Activated CD8-positive, alpha-beta memory T cell treated with anti-CD3 and anti-CD28 coated beads, Interleukin-2, amount 10 ng/mL, durations not matched to agents 7 days and 5 days (primary cell): ENCODE measurements around the gene BCHE. TPM values are rescaled to one million over a fixed set of nuclear protein-coding genes. Genes with fewer than 3 reads are reported as not detected.

Source experiments
- ATAC-seq: fragments of 150-1000 bp; cut with Tn5 transposase; one replicate; pipeline ENCODE4 v1.10.0; 2021; ENCODE audit warnings: moderate library complexity
- CTCF ChIA-PET: fragments of 350-600 bp; sonication (Branson Sonifier 250); formaldehyde crosslinking; loops from one replicate; lab custom pipeline; 2021; ENCODE audit warnings: antibody characterized with exemption; lab: Charles Lee
- DNase-seq: peaks from one replicate; pipeline ENCODE4 v3.0.0-alpha.2; 2020
- H3K27ac Mint-ChIP-seq: one replicate; pipeline ENCODE4 v1.8.0; 2021; ENCODE audit warnings: mild to moderate bottlenecking, mixed read lengths
- H3K27me3 Mint-ChIP-seq: one replicate; pipeline ENCODE4 v1.8.0; 2021; ENCODE audit warnings: mixed read lengths
- H3K36me3 Mint-ChIP-seq: one replicate; pipeline ENCODE4 v1.8.0; 2021; ENCODE audit warnings: mild to moderate bottlenecking, mixed read lengths
- H3K4me1 Mint-ChIP-seq: one replicate; pipeline ENCODE4 v1.8.0; 2021; ENCODE audit warnings: mixed read lengths
- H3K4me3 Mint-ChIP-seq: one replicate; pipeline ENCODE4 v1.8.0; 2021; ENCODE audit warnings: mild to moderate bottlenecking, moderate library complexity, mixed read lengths
- H3K9me3 Mint-ChIP-seq: one replicate; pipeline ENCODE4 v1.8.0; 2022; ENCODE audit warnings: low read depth, mixed read lengths
- total RNA-seq, 2 experiments: library from RNA; stranded (reverse); gene quantifications; one replicate each; pipeline ENCODE4 v1.2.3, GENCODE V29; 2021

Gene BCHE
- total RNA-seq, 2 experiments from 2014 or later: not detected

DNA sequence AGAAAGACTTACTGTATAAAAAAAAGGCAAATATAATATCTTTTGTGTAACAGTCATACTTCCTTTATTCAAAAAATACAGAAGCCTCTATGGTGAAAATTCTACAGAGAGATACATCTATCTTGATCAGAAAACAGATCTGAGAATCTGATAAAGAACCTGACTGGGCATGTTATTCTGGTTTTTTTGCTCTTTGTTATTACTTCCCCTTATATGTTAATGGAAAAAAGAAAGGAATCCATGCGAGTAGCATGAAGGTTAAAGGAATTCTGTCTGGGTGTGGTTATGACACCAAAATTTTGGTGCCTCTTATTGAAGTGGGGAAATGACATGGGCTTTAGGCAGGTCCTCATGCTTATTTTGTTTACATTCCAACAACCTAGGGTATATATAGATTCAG is 81.7 kb downstream of the BCHE start:
- no peaks in the 10 kb centered on the region for H3K36me3 Mint-ChIP-seq
- no peak overlapping the region for H3K27ac Mint-ChIP-seq
- H3K27me3 Mint-ChIP-seq: no peaks in the 10 kb centered on the region
- CTCF ChIA-PET: no interaction called here
- no peaks in the 10 kb centered on the region for H3K4me1 Mint-ChIP-seq
- no peak for DNase-seq
- peaks cover 6% of the 10 kb centered on the region for H3K9me3 Mint-ChIP-seq
- no peak for ATAC-seq
- no peak overlapping the region for H3K4me3 Mint-ChIP-seq

DNA sequence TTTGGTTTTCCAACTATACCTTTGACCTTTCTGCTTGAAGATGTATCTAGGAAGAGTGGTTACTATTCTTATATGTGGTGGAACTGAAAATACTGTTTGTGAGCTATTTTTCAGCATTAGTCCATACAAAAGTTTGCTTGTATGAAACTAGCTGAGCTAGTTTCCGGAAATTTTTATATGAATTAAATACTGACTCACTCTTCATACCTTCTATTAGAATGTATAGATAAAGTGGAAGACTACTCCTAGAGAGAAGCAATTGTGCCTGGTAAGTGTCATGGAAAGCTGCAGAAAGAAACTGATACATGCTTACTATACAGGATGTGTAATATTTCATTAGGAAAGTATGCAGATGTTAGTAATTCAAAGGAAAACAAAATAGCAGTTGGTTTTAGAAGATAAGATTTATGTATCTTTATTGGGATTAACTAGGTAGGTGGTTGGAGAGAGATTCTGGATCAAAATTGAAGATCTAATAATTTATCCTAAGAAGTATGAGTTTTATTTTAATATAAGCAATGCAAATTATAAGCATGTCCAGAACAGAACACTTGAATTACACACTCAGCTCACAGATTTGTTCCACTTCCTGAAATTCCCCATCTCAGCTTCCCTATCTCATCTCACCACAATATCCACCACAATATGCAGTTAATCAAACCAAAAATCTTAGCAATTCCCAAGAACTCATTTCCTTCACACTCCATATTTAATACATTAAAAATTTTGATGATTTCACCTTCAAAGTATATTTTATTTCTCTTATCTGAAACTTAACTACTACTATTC is 82.8 kb downstream of the BCHE start:
- Mint-ChIP-seq H3K9me3 (peaks cover 4% of the 10 kb centered on the region), H3K4me3 (no peak overlapping the region), H3K4me1 (no peaks in the 10 kb centered on the region), H3K27ac (no peak overlapping the region), H3K36me3 (no peaks in the 10 kb centered on the region), H3K27me3 (no peaks in the 10 kb centered on the region)
- CTCF ChIA-PET: no interaction called here
- ATAC-seq: no peak
- no peak for DNase-seq

DNA sequence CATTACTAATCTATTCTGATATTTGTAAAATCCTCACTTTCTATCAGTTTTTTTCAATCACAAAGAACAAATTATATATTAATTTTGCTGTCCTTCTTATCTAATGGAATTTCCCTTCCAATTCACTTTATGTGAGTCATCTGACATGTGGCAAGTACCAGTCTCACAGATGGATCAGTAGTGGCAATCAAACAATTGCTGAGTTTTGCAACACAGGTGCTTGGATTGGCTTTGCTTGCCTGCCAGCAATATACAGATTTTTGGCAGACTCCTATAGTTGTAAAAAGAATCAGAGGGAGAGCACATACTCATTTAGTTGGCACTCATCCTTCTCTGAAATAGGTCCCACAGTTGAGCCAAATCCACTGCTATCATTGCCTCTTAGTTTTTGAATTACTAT is 83.7 kb downstream of the BCHE start:
- peaks cover 4% of the 10 kb centered on the region for H3K9me3 Mint-ChIP-seq
- H3K27ac Mint-ChIP-seq: no peak overlapping the region
- no peaks in the 10 kb centered on the region for H3K36me3 Mint-ChIP-seq
- H3K4me3 Mint-ChIP-seq: no peak overlapping the region
- no peak for ATAC-seq
- H3K4me1 Mint-ChIP-seq: no peaks in the 10 kb centered on the region
- DNase-seq: no peak
- CTCF ChIA-PET: no interaction called here
- no peaks in the 10 kb centered on the region for H3K27me3 Mint-ChIP-seq

DNA sequence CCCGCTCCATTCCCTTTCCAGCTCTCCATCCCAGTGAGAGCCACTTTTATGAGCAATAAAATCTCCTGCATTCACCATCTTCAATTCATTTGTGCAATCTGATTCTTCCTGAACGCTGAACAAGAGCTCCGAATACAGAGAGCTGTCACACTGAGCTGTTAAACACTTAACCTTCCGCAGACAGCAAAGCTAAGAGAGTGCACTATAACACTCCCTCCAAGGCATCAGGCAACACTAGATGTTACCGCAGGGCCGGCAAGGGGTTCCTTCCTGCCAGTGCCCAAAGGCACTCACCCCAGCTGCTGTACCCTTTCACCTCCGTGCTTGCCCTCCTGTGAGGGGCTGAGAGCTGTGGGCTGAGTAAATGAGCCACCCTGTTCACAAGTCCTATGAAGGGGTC is 85.6 kb downstream of the BCHE start:
- CTCF ChIA-PET: no interaction called here
- H3K9me3 Mint-ChIP-seq: no peaks in the 10 kb centered on the region
- H3K36me3 Mint-ChIP-seq: no peaks in the 10 kb centered on the region
- no peaks in the 10 kb centered on the region for H3K27me3 Mint-ChIP-seq
- H3K4me3 Mint-ChIP-seq: no peak overlapping the region
- H3K4me1 Mint-ChIP-seq: no peaks in the 10 kb centered on the region
- no peak overlapping the region for H3K27ac Mint-ChIP-seq
- no peak for DNase-seq
- no peak for ATAC-seq

DNA sequence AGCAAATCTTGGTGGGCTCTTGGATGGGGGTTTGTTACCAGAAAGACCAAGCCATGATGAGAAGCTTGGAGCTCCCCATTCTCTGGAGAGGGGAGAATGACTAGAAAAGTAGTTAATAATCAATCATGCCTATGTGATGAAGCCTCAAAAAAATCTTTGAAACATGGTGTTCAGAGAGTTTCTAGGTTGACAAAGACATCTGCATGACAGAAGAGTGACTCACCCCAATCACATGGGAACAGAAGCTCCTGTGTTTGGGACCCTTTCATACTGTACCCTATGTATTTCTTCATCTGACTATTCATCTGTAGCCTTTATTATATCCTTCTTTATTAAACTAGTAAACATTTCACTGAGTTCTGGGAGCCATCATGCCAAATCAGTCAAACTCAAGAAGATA is 87.4 kb downstream of the BCHE start:
- Mint-ChIP-seq H3K4me3 (no peak overlapping the region), H3K27me3 (no peaks in the 10 kb centered on the region), H3K9me3 (no peaks in the 10 kb centered on the region), H3K27ac (no peak overlapping the region), H3K36me3 (no peaks in the 10 kb centered on the region), H3K4me1 (no peaks in the 10 kb centered on the region)
- no peak for ATAC-seq
- DNase-seq: no peak
- CTCF ChIA-PET: no interaction called here

DNA sequence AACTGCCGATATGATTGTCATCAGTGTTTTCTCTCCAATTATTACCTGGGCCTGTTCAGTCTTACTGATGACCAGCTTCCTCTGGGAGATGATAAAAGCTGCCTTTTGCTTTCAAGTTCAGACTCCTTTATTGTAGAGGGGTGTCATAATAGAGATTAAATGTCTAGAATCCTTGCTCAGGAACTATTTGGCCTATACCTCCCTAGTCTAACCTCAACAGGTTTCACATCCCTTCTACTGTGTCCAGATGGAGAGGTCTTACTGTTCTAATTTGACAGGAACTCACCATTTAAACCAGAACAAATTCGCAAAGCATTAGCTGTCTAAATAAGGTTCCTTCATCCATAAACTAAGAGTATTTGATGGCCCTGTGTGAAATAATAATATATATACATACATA is 88.0 kb downstream of the BCHE start:
- H3K4me3 Mint-ChIP-seq: no peak overlapping the region
- no peak for ATAC-seq
- CTCF ChIA-PET: no interaction called here

DNA sequence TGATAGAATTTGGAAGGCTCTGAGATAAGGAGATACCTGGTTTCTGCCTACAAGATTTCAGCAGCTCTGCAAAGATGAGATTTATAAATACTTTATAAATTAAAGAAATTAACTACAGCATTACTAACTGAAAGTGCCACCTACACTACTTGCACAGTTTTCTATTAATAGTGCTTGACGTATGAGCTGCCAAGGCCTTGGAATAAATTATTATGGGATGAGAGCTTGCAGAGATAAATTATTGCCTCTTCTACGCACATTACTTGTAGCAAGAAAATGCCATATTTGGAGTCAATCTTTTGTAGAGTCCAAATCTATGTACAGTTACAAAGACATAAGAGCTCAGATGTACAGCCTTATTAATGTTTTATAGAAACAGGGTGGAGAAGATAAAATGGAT is 89.1 kb downstream of the BCHE start:
- Mint-ChIP-seq H3K36me3 (no peaks in the 10 kb centered on the region), H3K9me3 (peaks cover 1% of the 10 kb centered on the region), H3K27me3 (no peaks in the 10 kb centered on the region), H3K4me1 (no peaks in the 10 kb centered on the region), H3K4me3 (no peak overlapping the region), H3K27ac (no peak overlapping the region)
- DNase-seq (no peak), ATAC-seq (no peak)
- CTCF ChIA-PET: no interaction called here

More for the DNA sequence above, 88.0 kb downstream of the BCHE start:
- no peaks in the 10 kb centered on the region for H3K36me3 Mint-ChIP-seq
- H3K27me3 Mint-ChIP-seq: no peaks in the 10 kb centered on the region
- no peak for DNase-seq
- peaks cover 1% of the 10 kb centered on the region for H3K9me3 Mint-ChIP-seq
- no peaks in the 10 kb centered on the region for H3K4me1 Mint-ChIP-seq
- H3K27ac Mint-ChIP-seq: no peak overlapping the region

DNA sequence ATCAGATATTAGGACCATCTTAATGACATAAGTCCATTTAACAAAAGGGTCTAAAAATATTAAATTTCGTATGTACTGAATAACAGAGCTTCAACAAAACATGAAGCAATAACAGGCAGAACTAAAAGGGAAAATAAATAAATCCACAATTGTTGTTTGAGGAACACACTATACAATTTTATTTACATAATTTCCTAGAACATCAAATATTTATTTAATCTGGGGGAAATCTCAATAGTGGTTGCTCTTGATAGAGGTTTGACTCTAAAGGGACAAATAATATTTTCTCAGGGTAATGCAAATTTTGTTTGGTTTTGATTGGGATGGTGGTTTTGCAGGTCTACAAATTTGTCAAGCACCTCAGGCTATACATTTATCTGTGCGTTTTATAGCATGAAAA is 90.3 kb downstream of the BCHE start:
- ATAC-seq (no peak), DNase-seq (no peak)
- Mint-ChIP-seq H3K27ac (no peak overlapping the region), H3K4me3 (no peak overlapping the region), H3K27me3 (no peaks in the 10 kb centered on the region), H3K9me3 (peaks cover 1% of the 10 kb centered on the region), H3K4me1 (no peaks in the 10 kb centered on the region), H3K36me3 (no peaks in the 10 kb centered on the region)
- CTCF ChIA-PET: no interaction called here

DNA sequence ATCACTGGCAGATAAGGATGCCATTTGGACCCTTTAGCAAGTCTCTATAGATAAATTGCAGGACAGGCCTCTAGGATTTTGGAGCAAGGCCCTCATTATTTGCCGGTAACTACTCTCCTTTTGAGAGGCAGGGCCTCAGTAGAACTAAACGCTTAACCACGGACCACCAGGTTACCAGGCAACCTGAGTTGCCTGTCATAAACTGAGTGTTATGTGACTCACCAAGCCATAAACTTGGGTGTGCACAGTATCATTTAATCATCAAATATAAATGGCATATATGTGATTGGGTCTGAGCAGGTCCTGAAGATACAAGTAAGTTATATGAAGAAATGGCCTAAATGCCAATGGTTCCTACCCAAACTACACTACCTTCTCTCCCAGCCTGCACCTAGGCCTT is 93.2 kb downstream of the BCHE start:
- no peak overlapping the region for H3K27ac Mint-ChIP-seq
- CTCF ChIA-PET: no interaction called here

DNA sequence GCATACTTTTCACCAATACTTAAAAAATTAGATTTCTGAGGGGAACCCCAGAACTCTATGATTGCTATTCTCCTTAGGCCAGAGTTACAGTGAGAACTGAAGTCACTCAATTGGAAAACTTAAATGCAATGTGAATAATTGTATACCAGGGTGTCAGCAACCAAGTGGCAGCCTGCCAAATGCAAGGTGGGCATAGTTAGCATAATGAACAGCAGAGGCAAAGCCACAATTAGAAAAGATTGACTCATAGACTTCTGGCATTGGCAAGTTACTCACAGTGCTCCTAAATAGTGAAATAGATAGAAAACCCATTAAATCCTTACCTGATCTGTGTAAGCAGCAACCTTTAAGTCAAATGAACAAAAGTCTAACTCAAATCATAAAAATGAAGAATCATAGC is 94.9 kb downstream of the BCHE start:
- Mint-ChIP-seq H3K4me1 (no peaks in the 10 kb centered on the region), H3K27ac (no peak overlapping the region), H3K36me3 (no peaks in the 10 kb centered on the region), H3K4me3 (no peak overlapping the region), H3K27me3 (no peaks in the 10 kb centered on the region), H3K9me3 (peaks cover 7% of the 10 kb centered on the region)
- CTCF ChIA-PET: no interaction called here
- no peak for ATAC-seq
- no peak for DNase-seq

More for the DNA sequence above, 93.2 kb downstream of the BCHE start:
- H3K36me3 Mint-ChIP-seq: no peaks in the 10 kb centered on the region
- no peaks in the 10 kb centered on the region for H3K4me1 Mint-ChIP-seq
- ATAC-seq (no peak), DNase-seq (no peak)
- no peak overlapping the region for H3K4me3 Mint-ChIP-seq
- no peaks in the 10 kb centered on the region for H3K27me3 Mint-ChIP-seq
- H3K9me3 Mint-ChIP-seq: peaks cover 1% of the 10 kb centered on the region

DNA sequence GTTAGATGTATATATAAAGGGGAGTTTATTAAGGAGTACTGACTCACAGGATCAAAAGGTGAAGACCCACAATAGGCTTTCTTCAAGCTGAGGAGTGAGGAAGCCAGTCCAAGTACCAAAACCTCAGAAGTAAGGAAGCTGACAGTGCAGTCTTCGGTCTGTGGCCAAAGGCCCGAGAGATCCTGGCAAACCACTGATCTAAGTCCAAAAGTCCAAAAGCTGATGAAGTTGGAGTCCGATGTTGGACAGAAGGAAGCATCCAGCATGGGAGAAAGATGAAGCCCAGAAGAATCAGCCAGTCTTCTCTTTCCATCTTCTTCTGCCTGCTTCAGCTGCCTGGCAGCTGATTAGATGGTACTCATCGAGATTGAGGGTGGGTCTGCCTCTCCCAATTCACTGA is 107.5 kb downstream of the BCHE start:
- H3K27ac Mint-ChIP-seq: no peak overlapping the region
- H3K4me3 Mint-ChIP-seq: no peak overlapping the region
- no peaks in the 10 kb centered on the region for H3K27me3 Mint-ChIP-seq
- DNase-seq: no peak
- no peaks in the 10 kb centered on the region for H3K9me3 Mint-ChIP-seq
- ATAC-seq: no peak
- no peaks in the 10 kb centered on the region for H3K4me1 Mint-ChIP-seq
- CTCF ChIA-PET: no interaction called here
- no peaks in the 10 kb centered on the region for H3K36me3 Mint-ChIP-seq

DNA sequence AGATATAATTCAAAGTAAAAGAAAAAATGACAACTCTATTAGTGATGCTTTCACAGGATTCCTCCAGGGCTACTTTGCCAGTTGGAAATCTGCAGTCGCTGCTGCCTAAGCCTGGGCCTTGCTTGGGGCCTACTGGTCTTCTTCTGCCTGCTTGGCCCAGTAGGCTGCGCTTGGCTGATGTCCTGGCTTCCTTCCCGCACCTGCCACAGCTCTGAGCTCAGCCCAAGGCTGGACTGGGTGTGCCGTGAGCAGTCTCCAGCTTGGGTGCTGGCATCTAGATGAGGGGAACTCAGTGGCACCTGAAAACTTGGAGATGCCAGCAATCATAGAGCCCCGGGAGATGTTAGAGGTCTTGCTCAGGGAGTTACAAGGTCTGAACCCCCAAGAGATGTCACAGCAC is 108.3 kb downstream of the BCHE start:
- no peaks in the 10 kb centered on the region for H3K36me3 Mint-ChIP-seq
- DNase-seq: no peak
- H3K4me3 Mint-ChIP-seq: no peak overlapping the region
- no peaks in the 10 kb centered on the region for H3K27me3 Mint-ChIP-seq
- no peaks in the 10 kb centered on the region for H3K4me1 Mint-ChIP-seq
- no peak for ATAC-seq
- H3K27ac Mint-ChIP-seq: no peak overlapping the region
- H3K9me3 Mint-ChIP-seq: no peaks in the 10 kb centered on the region
- CTCF ChIA-PET: no interaction called here

DNA sequence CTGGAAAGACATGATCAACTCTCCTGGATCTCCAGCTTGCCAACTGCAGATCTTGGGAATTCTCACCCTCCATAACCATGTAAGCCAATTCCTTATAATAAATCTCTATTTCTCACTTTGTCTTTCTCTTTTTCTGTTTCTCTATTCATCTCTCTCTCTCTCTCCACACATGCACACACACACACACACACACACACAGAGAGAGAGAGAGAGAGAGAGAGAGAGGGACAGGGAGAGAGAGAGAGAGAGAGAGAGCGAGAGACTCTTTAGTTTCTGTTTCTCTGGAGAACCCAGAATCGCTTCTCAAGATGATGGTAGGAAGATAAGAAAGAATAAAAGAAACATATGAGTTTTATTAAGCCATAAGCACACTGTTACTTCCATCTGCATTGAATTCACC is 111.9 kb downstream of the BCHE start:
- DNase-seq: no peak
- Mint-ChIP-seq H3K27me3 (no peaks in the 10 kb centered on the region), H3K36me3 (no peaks in the 10 kb centered on the region), H3K27ac (no peak overlapping the region), H3K9me3 (peaks cover under 1% of the 10 kb centered on the region), H3K4me3 (no peak overlapping the region), H3K4me1 (no peaks in the 10 kb centered on the region)
- CTCF ChIA-PET: no interaction called here
- no peak for ATAC-seq
